Fibroblast of lung (primary cell): ENCODE measurements around the gene NPC2. TPM values are rescaled to one million over a fixed set of nuclear protein-coding genes. Genes with fewer than 3 reads are reported as not detected.
A peak's percentile ranks its signal among the peaks of the same experiment; 100 is the strongest.

Source experiments
- DNase-seq, 2 donors: peaks; one replicate each; pipeline versions ENCODE4 v3.0.0 to v3.0.0-alpha.2; 2010; ENCODE audit warnings: low read depth in 2 of 2
- H2AFZ ChIP-seq: 2 replicates; pipeline ENCODE4 v1.5.1; 2012; ENCODE audit warnings: low read length, control low read depth, inconsistent platforms
- H3K27ac ChIP-seq: 2 replicates; pipeline ENCODE4 v1.5.1; 2011; ENCODE audit warnings: low read length, control low read depth; ENCODE audit not compliant: insufficient read depth
- H3K27me3 ChIP-seq: 2 replicates; pipeline ENCODE4 v1.5.1; 2011; ENCODE audit warnings: mild to moderate bottlenecking, low read length; ENCODE audit not compliant: control insufficient read depth, insufficient read depth
- H3K36me3 ChIP-seq: 2 replicates; pipeline ENCODE4 v1.5.1; 2011; ENCODE audit warnings: low read length; ENCODE audit not compliant: control insufficient read depth, insufficient read depth
- H3K4me1 ChIP-seq: 2 replicates; pipeline ENCODE4 v1.5.1; 2011; ENCODE audit warnings: low read length; ENCODE audit not compliant: control insufficient read depth, insufficient read depth; ENCODE audit errors: extremely low read depth
- H3K4me2 ChIP-seq: 2 replicates; pipeline ENCODE4 v1.5.1; 2011; ENCODE audit warnings: low read length, control low read depth; ENCODE audit not compliant: insufficient read depth; ENCODE audit errors: extremely low read depth
- H3K4me3 ChIP-seq, 4 experiments: fragments of 200-600 bp in 1 of 4; sonication (generic) in 1 of 4; replicated peaks in 1 of 4; 2 replicates each; pipeline ENCODE4 v1.5.1; 2011 to 2016; ENCODE audit warnings: low read length in 4 of 4, low read depth in 3 of 4, mild to moderate bottlenecking in 3 of 4, control low read depth in 2 of 4, inconsistent platforms in 1 of 4, mixed read lengths in 1 of 4; ENCODE audit not compliant: insufficient read depth in 1 of 4; ENCODE audit errors: control extremely low read depth in 1 of 4
- H3K79me2 ChIP-seq: 2 replicates; pipeline ENCODE4 v1.5.1; 2012; ENCODE audit warnings: mild to moderate bottlenecking, low read length, inconsistent platforms; ENCODE audit not compliant: control insufficient read depth, insufficient read depth
- H3K9ac ChIP-seq: 2 replicates; pipeline ENCODE4 v1.5.1; 2011; ENCODE audit warnings: mild to moderate bottlenecking, low read length, control low read depth; ENCODE audit not compliant: insufficient read depth
- H3K9me3 ChIP-seq: 2 replicates; pipeline ENCODE4 v1.5.1; 2012; ENCODE audit warnings: low read depth, low read length; ENCODE audit not compliant: control insufficient read depth, insufficient read depth
- H4K20me1 ChIP-seq: 2 replicates; pipeline ENCODE4 v1.5.1; 2011; ENCODE audit warnings: low read length; ENCODE audit not compliant: control insufficient read depth, insufficient read depth; ENCODE audit errors: extremely low read depth
- CTCF ChIP-seq, 2 donors: IDR thresholded peaks in 1 of 2; conservative IDR thresholded peaks in 1 of 2; 1 replicate in 1 of 2; 2 replicates in 1 of 2; pipeline ENCODE4 v1.5.1; 2011 to 2012; ENCODE audit warnings: low read length in 2 of 2, control low read depth in 1 of 2, inconsistent platforms in 1 of 2, low read depth in 1 of 2, mild to moderate bottlenecking in 1 of 2
- EZH2 ChIP-seq: IDR thresholded peaks from 2 replicates; pipeline ENCODE4 v1.5.1; 2012; ENCODE audit warnings: low read length, control low read depth, mild to moderate bottlenecking; ENCODE audit errors: missing control alignments
- polyA plus RNA-seq, 2 donors: library from polyadenylated mRNA; depleted of rRNA in 1 of 2; stranded (reverse) in 1 of 2; unstranded in 1 of 2; fragments of >200 nt; gene quantifications; 2 replicates each; pipeline ENCODE4 v1.2.1, GENCODE V29; 2011 to 2012; ENCODE audit warnings: missing spikeins in 1 of 2
- total RNA-seq: library from RNA; depleted of rRNA; stranded (reverse); fragments of >200 nt; gene quantifications from 2 replicates; pipeline ENCODE4 v1.2.1, GENCODE V29; 2014

Gene NPC2
- total and polyA plus RNA-seq, 2 donors (not counting 1 experiment from before 2014, with no cell fraction given), result 238 to 275 TPM

- H3K9me3 ChIP-seq, result no peaks in the 10 kb centered on the region
- no peaks in the 10 kb centered on the region for H3K79me2 ChIP-seq
- no peak for DNase-seq
- H3K36me3 ChIP-seq, result no peaks in the 10 kb centered on the region
- H3K27ac ChIP-seq, result no peak overlapping the region
- no peak overlapping the region for H3K9ac ChIP-seq
- TF ChIP-seq CTCF (conservative IDR thresholded peaks at IDR 0.05 in 1 of 2, IDR thresholded peaks at IDR 0.05 in 1 of 2; ENCODE audit: low read depth in 1 of 2, low read length in 2 of 2) (no peak), EZH2 (no peak)
- peaks cover 11% of the 10 kb centered on the region for H3K27me3 ChIP-seq
- H3K4me2 ChIP-seq, result no peak overlapping the region
- no peaks in the 10 kb centered on the region for H3K4me1 ChIP-seq
- H3K4me3 ChIP-seq, result no peak overlapping the region
- no peak overlapping the region for H2AFZ ChIP-seq
- no peaks in the 10 kb centered on the region for H4K20me1 ChIP-seq
Measured at GRCh38 chr14:74459976-74460375, 33.1 kb downstream of the NPC2 start.

GRCh38 chr14:74459289-74459946, 33.7 kb downstream of the NPC2 start:
- DNase-seq, result peak; percentile 51 to 55
- H3K9me3 ChIP-seq, result no peaks in the 10 kb centered on the region
- peak; percentile 55 to 76 for TF ChIP-seq CTCF (conservative IDR thresholded peaks at IDR 0.05 in 1 of 2, IDR thresholded peaks at IDR 0.05 in 1 of 2; ENCODE audit: low read depth in 1 of 2, low read length in 2 of 2)
- no peak for TF ChIP-seq EZH2
- H3K4me3 ChIP-seq, result no peak overlapping the region
- no peaks in the 10 kb centered on the region for H3K4me1 ChIP-seq
- H3K36me3 ChIP-seq, result no peaks in the 10 kb centered on the region
- no peak overlapping the region for H3K27ac ChIP-seq
- H2AFZ ChIP-seq, result no peak overlapping the region
- no peak overlapping the region for H3K9ac ChIP-seq
- H3K27me3 ChIP-seq, result peaks cover 12% of the 10 kb centered on the region
- no peaks in the 10 kb centered on the region for H3K79me2 ChIP-seq
- no peak overlapping the region for H3K4me2 ChIP-seq
- H4K20me1 ChIP-seq, result no peaks in the 10 kb centered on the region

GRCh38 chr14:74457565-74457895, 35.6 kb downstream of the NPC2 start:
- Histone ChIP-seq H3K4me3 (no peak overlapping the region), H3K27me3 (peaks cover 10% of the 10 kb centered on the region), H3K4me1 (no peaks in the 10 kb centered on the region), H3K9me3 (no peaks in the 10 kb centered on the region), H3K4me2 (no peak overlapping the region), H2AFZ (no peak overlapping the region), H4K20me1 (no peaks in the 10 kb centered on the region), H3K27ac (no peak overlapping the region), H3K36me3 (no peaks in the 10 kb centered on the region), H3K9ac (no peak overlapping the region), H3K79me2 (no peaks in the 10 kb centered on the region)
- no peak for TF ChIP-seq EZH2
- TF ChIP-seq CTCF (conservative IDR thresholded peaks at IDR 0.05 in 1 of 2, IDR thresholded peaks at IDR 0.05 in 1 of 2; ENCODE audit: low read depth in 1 of 2, low read length in 2 of 2), result no peak
- no peak for DNase-seq
